ENCODE measurements around the gene LPGAT1. TPM values are rescaled to one million over a fixed set of nuclear protein-coding genes. Genes with fewer than 3 reads are reported as not detected.

Gene LPGAT1
- total RNA-seq, 1 donor from 2014 or later, result 34.7 TPM

- peaks cover 3% of the 10 kb centered on the region for H3K36me3 Mint-ChIP-seq (ENCODE audit: low read depth, unreplicated experiment)
- H3K4me1 Mint-ChIP-seq (ENCODE audit: unreplicated experiment), result peaks cover 5% of the 10 kb centered on the region
- DNase-seq (ENCODE audit: low spot score), result no peak
- peaks cover 2% of the 10 kb centered on the region for H3K27me3 Mint-ChIP-seq (ENCODE audit: unreplicated experiment)
- H3K4me3 Mint-ChIP-seq (ENCODE audit: unreplicated experiment), result no peak overlapping the region
- no peak for TF ChIP-seq CTCF (IDR thresholded peaks at IDR 0.05; ENCODE audit: unreplicated experiment)
- H3K9me3 Mint-ChIP-seq (ENCODE audit: unreplicated experiment), result no peaks in the 10 kb centered on the region
- H3K27ac Mint-ChIP-seq (ENCODE audit: unreplicated experiment), result no peak overlapping the region
These were observed 88.3 kb downstream of the LPGAT1 start for GRCh38 chr1:211742272-211742671.

- TF ChIP-seq CTCF (IDR thresholded peaks at IDR 0.05; ENCODE audit: unreplicated experiment), result no peak
- H3K4me3 Mint-ChIP-seq (ENCODE audit: unreplicated experiment), result no peak overlapping the region
- H3K4me1 Mint-ChIP-seq (ENCODE audit: unreplicated experiment), result peaks cover 5% of the 10 kb centered on the region
- no peak for DNase-seq (ENCODE audit: low spot score)
- H3K27ac Mint-ChIP-seq (ENCODE audit: unreplicated experiment), result no peak overlapping the region
- no peaks in the 10 kb centered on the region for H3K36me3 Mint-ChIP-seq (ENCODE audit: low read depth, unreplicated experiment)
- H3K27me3 Mint-ChIP-seq (ENCODE audit: unreplicated experiment), result peaks cover 2% of the 10 kb centered on the region
- no peaks in the 10 kb centered on the region for H3K9me3 Mint-ChIP-seq (ENCODE audit: unreplicated experiment)
These were observed 88.8 kb downstream of the LPGAT1 start for GRCh38 chr1:211741788-211742187.

GRCh38 chr1:211741116-211741515 is 89.4 kb downstream of the LPGAT1 start:
- Mint-ChIP-seq H3K36me3 (ENCODE audit: low read depth, unreplicated experiment) (no peaks in the 10 kb centered on the region), H3K27me3 (ENCODE audit: unreplicated experiment) (peaks cover 4% of the 10 kb centered on the region), H3K9me3 (ENCODE audit: unreplicated experiment) (no peaks in the 10 kb centered on the region), H3K4me1 (ENCODE audit: unreplicated experiment) (peaks cover 5% of the 10 kb centered on the region), H3K4me3 (ENCODE audit: unreplicated experiment) (no peak overlapping the region), H3K27ac (ENCODE audit: unreplicated experiment) (no peak overlapping the region)
- no peak for TF ChIP-seq CTCF (IDR thresholded peaks at IDR 0.05; ENCODE audit: unreplicated experiment)
- no peak for DNase-seq (ENCODE audit: low spot score)

GRCh38 chr1:211739671-211740411 is 90.7 kb downstream of the LPGAT1 start:
- Mint-ChIP-seq H3K27ac (ENCODE audit: unreplicated experiment) (no peak overlapping the region), H3K4me1 (ENCODE audit: unreplicated experiment) (peaks cover 11% of the 10 kb centered on the region), H3K4me3 (ENCODE audit: unreplicated experiment) (no peak overlapping the region), H3K36me3 (ENCODE audit: low read depth, unreplicated experiment) (no peaks in the 10 kb centered on the region), H3K9me3 (ENCODE audit: unreplicated experiment) (no peaks in the 10 kb centered on the region), H3K27me3 (ENCODE audit: unreplicated experiment) (peaks cover 7% of the 10 kb centered on the region)
- no peak for TF ChIP-seq CTCF (IDR thresholded peaks at IDR 0.05; ENCODE audit: unreplicated experiment)
- DNase-seq (ENCODE audit: low spot score), result no peak

GRCh38 chr1:211738691-211739301 is 91.8 kb downstream of the LPGAT1 start:
- TF ChIP-seq CTCF (IDR thresholded peaks at IDR 0.05; ENCODE audit: unreplicated experiment), result no peak
- Mint-ChIP-seq H3K27ac (ENCODE audit: unreplicated experiment) (no peak overlapping the region), H3K9me3 (ENCODE audit: unreplicated experiment) (no peaks in the 10 kb centered on the region), H3K27me3 (ENCODE audit: unreplicated experiment) (peaks cover 7% of the 10 kb centered on the region), H3K36me3 (ENCODE audit: low read depth, unreplicated experiment) (no peaks in the 10 kb centered on the region), H3K4me3 (ENCODE audit: unreplicated experiment) (no peak overlapping the region), H3K4me1 (ENCODE audit: unreplicated experiment) (peaks cover 11% of the 10 kb centered on the region)
- DNase-seq (ENCODE audit: low spot score), result no peak

Data from endothelial cell (in vitro differentiated cells).